Stomach (tissue), 9 donors: ENCODE results near the gene GZMH. TPM values are rescaled to one million over a fixed set of nuclear protein-coding genes. Genes with fewer than 3 reads are reported as not detected.
A peak's percentile ranks its signal among the peaks of the same experiment; 100 is the strongest.

ENCODE experiments used
- DNase-seq, 2 donors: peaks; one replicate each; pipeline versions ENCODE4 v3.0.0 to v3.0.0-alpha.2; 2013 to 2019
- H3K27ac ChIP-seq, 5 donors: fragments of 200-600 bp in 4 of 5; sonication (generic) in 4 of 5; one replicate each; pipeline ENCODE4 v1.5.1; 2013 to 2019; ENCODE audit warnings: mild to moderate bottlenecking in 1 of 5, moderate library complexity in 1 of 5
- H3K27me3 ChIP-seq, 3 donors: fragments of 200-600 bp; sonication (generic); one replicate each; pipeline ENCODE4 v1.5.1; 2017 to 2019; ENCODE audit warnings: mixed run types in 1 of 3
- H3K36me3 ChIP-seq, 4 donors: fragments of 200-600 bp; sonication (generic); 1 replicate in 3 of 4; 2 replicates in 1 of 4; pipeline ENCODE4 v1.5.1; 2016 to 2019
- H3K4me1 ChIP-seq, 4 donors: fragments of 200-600 bp; sonication (generic); one replicate each; pipeline ENCODE4 v1.5.1; 2016 to 2019
- H3K4me3 ChIP-seq, 4 donors: fragments of 200-600 bp; sonication (generic) in 3 of 4; one replicate each; pipeline ENCODE4 v1.5.1; 2016 to 2019; ENCODE audit warnings: mild to moderate bottlenecking in 1 of 4
- H3K9me3 ChIP-seq, 4 donors: fragments of 200-600 bp; sonication (generic); one replicate each; pipeline ENCODE4 v1.5.1; 2016 to 2019
- EP300 ChIP-seq: sonication (generic); formaldehyde crosslinking; IDR thresholded peaks from one replicate; pipeline ENCODE4 v1.6.1; 2017; ENCODE audit warnings: antibody characterized with exemption
- POLR2A ChIP-seq, 4 donors: fragments of 450-650 bp; IDR thresholded peaks; one replicate each; pipeline ENCODE4 v1.6.1; 2016; ENCODE audit warnings: antibody characterized with exemption in 4 of 4, control low read depth in 2 of 4, mild to moderate bottlenecking in 1 of 4, moderate library complexity in 1 of 4
- POLR2AphosphoS5 ChIP-seq, 3 donors: sonication (generic); formaldehyde crosslinking; IDR thresholded peaks; one replicate each; pipeline ENCODE4 v1.6.1; 2016; ENCODE audit warnings: antibody characterized with exemption in 3 of 3
- WGBS, 5 donors: extraction: QIAGEN DNeasy Blood & Tissue Kit in 3 of 5; methylation state at CpG; one replicate each; pipeline versions ENCODE4 v1.1.5 to v1.1.7; 2013 to 2018; 5-methylcytosine and 5-hydroxymethylcytosine counted together
- intact Hi-C: fragments of 100-400 bp; cut with DNase I; formaldehyde crosslinking; loops from one replicate; pipeline ENCODE4 v1.15.1; 2023; ENCODE audit warnings: low total_unique reads
- polyA plus RNA-seq, 3 donors: library from polyadenylated mRNA; stranded (reverse); fragments of 200-250 nt; gene quantifications; one replicate each; pipeline ENCODE4 v1.2.3, GENCODE V29; 2013
- total RNA-seq, 5 donors: library from RNA; depleted of rRNA; stranded (reverse); fragments of >200 nt; gene quantifications; one replicate each; pipeline versions ENCODE4 v1.1.0 to v1.2.3, GENCODE V29; 2014 to 2016
- TF ChIP-seq, protein P1 (sequence below), 7 experiments: fragments of 450-650 bp in 4 of 7; fragments of 200-600 bp in 3 of 7; sonication (generic) in 3 of 7; IDR thresholded peaks; one replicate each; pipeline ENCODE4 v1.5.1; 2016 to 2019; ENCODE audit warnings: antibody characterized with exemption in 7 of 7, control low read depth in 2 of 7, mild to moderate bottlenecking in 1 of 7
- donor health status: healthy with polysubstance abuse.
- donor health status: Bipolar disorder and iron deficiency.
- donor health status: healthy.

GZMH gene
- total and polyA plus RNA-seq, 8 donors = 0.44 to 2.0 (median 1.8) TPM; not detected in 3

DNA sequence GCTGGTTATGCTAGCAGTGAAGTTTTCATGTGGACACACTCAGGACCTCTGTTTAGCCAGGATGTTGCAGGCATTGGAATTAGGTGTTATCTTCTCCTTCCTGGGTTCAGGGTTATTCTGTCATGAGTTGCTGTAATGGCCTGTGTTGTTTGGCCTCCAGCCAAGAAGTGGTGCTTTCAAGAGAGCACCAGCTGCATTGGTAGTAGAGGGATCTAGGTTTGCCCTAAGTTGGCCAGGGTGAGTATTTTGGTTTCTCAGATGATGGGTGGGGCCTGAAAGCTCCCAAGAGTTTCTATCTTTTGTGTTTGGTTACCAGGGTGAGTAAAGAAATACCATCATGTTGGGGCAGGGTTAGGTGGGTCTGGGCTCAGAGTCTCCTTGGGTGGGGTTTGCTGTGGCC lies 2.7 kb upstream of the GZMH start:
- H3K27me3 ChIP-seq = no peaks in the 10 kb centered on the region
- no peaks in the 10 kb centered on the region for H3K36me3 ChIP-seq
- H3K27ac ChIP-seq = no peak overlapping the region
- intact Hi-C loops = no loop called here
- H3K4me3 ChIP-seq = no peak overlapping the region
- peaks cover 0 to 4% (median 0%) of the 10 kb centered on the region in 4 donors for H3K9me3 ChIP-seq
- TF ChIP-seq EP300 (no peak), POLR2AphosphoS5 (IDR thresholded peaks at IDR 0.05) (no peak), POLR2A (IDR thresholded peaks at IDR 0.05) (no peak)
- TF ChIP-seq, protein P1, sequence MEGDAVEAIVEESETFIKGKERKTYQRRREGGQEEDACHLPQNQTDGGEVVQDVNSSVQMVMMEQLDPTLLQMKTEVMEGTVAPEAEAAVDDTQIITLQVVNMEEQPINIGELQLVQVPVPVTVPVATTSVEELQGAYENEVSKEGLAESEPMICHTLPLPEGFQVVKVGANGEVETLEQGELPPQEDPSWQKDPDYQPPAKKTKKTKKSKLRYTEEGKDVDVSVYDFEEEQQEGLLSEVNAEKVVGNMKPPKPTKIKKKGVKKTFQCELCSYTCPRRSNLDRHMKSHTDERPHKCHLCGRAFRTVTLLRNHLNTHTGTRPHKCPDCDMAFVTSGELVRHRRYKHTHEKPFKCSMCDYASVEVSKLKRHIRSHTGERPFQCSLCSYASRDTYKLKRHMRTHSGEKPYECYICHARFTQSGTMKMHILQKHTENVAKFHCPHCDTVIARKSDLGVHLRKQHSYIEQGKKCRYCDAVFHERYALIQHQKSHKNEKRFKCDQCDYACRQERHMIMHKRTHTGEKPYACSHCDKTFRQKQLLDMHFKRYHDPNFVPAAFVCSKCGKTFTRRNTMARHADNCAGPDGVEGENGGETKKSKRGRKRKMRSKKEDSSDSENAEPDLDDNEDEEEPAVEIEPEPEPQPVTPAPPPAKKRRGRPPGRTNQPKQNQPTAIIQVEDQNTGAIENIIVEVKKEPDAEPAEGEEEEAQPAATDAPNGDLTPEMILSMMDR (IDR thresholded peaks at IDR 0.05) = no peak
- DNase-seq = peak in 1 of 2 donors; percentile 30
- no peaks in the 10 kb centered on the region for H3K4me1 ChIP-seq

DNA sequence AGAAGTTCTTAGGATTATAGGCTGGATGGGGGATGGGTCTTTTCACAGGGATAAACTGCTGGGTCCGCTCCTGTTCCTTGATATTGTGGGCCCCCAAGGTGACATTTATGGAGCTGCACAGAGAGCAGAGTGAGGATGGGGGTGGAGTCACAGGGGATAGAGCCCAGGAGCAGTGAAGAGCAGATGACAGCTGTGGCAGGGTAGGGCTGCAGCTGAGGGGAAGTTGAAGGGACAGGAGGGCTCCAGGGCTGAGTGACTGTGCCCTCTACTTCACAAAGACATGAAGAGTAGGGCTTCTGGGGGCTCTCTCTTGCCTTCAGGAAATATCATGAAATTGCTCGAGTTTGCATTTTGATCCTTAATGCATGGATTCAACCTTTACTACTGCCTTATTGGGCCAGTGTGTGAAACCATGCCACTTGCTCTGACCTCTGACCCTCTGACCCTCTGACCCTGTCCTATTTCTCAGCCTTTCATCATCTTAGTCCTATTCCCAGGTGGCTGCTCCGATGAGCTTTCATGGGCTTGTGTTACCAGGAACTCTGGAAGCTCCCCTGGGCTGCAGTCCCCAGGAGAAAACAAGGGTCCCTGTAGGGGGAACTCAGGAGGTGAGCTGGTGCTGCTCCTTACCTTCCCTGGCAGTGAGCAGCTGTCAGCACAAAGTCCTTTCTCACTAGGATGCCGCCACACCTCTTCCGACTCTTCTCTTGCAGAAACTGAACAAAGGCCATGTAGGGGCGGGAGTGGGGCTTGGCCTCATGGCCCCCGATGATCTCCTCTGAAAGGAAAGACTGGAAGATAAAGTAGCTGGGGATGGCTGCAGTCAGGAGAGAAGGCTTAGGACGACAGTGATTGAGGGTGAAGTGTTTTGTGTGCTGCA lies 1.6 kb downstream of the GZMH start:
- intact Hi-C loops = no loop called here
- 72 to 83% (median 77%) methylated on average over 8 of the region's 8 CpGs for WGBS, 5 donors

DNA sequence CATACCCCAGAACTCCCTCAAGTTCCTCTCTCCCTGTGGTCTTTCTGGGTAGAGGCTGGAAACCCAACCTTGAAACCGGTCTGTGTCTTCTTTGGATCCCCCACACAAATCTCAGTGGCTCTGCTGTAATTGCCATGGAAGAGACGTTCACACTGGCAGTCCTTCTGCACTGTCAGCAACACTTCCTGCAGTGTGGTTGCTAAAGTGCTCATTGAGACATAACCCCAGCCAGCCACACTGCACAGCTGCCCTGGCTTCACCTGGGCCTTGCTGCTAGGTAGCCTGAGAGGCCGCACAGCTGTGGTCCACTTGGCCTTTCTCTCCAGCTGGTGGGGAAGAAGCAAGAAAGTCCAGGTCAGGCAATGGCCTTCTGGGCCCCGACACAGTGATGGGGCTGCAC lies 2.4 kb downstream of the GZMH start:
- DNase-seq = no peak
- peaks cover 0 to 6% (median 0%) of the 10 kb centered on the region in 4 donors for H3K4me1 ChIP-seq
- WGBS, 5 donors = 75 to 83% (median 80%) methylated on average over 3 to 4 of the region's 4 CpGs
- peak overlapping the region in 2 of 5 donors; percentile 20 to 27 for H3K27ac ChIP-seq
- intact Hi-C loops = no loop called here
- TF ChIP-seq, protein P1 (IDR thresholded peaks at IDR 0.05) = no peak
- TF ChIP-seq POLR2A (IDR thresholded peaks at IDR 0.05) = no peak
- TF ChIP-seq POLR2AphosphoS5 (IDR thresholded peaks at IDR 0.05) = no peak
- TF ChIP-seq EP300 = no peak
- H3K27me3 ChIP-seq = no peaks in the 10 kb centered on the region
- H3K36me3 ChIP-seq = no peaks in the 10 kb centered on the region
- H3K9me3 ChIP-seq = peaks cover 0 to 4% (median 0%) of the 10 kb centered on the region in 4 donors
- H3K4me3 ChIP-seq = no peak overlapping the region

More for the DNA sequence above, 1.6 kb downstream of the GZMH start:
- no peaks in the 10 kb centered on the region for H3K27me3 ChIP-seq
- peaks cover 0 to 6% (median 0%) of the 10 kb centered on the region in 4 donors for H3K4me1 ChIP-seq
- TF ChIP-seq EP300 (no peak), POLR2AphosphoS5 (IDR thresholded peaks at IDR 0.05) (no peak), POLR2A (IDR thresholded peaks at IDR 0.05) (no peak)
- TF ChIP-seq, protein P1 (IDR thresholded peaks at IDR 0.05) = no peak
- no peak for DNase-seq
- H3K4me3 ChIP-seq = no peak overlapping the region
- H3K9me3 ChIP-seq = peaks cover 0 to 4% (median 0%) of the 10 kb centered on the region in 4 donors
- H3K36me3 ChIP-seq = no peaks in the 10 kb centered on the region
- peak overlapping the region in 1 of 5 donors; percentile 27 for H3K27ac ChIP-seq

DNA sequence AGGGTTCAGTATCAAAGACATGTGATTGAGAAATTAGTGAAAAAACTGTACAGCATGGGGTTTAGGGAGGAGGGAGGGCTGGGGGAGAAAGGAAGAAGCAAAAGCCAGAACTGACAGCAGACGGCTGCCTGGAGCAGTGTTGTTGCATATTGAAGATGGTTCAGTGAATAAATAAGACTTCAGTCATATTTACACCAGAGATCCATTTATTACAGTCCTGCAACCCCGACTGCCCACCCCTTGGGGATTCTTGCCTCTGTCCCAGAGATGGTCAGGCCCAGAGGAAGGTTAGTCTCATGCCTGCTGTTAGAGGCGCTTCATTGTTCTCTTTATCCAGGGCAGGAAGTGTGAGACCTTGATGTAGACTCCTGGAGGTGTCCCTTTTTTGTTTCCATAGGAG lies 3.2 kb downstream of the GZMH start:
- no peak for DNase-seq
- H3K27me3 ChIP-seq = no peaks in the 10 kb centered on the region
- 34 to 67% (median 45%) methylated on average over 3 of the region's 3 CpGs for WGBS, 5 donors
- H3K36me3 ChIP-seq = no peaks in the 10 kb centered on the region
- H3K4me3 ChIP-seq = no peak overlapping the region
- intact Hi-C loops = no loop called here
- TF ChIP-seq EP300 = no peak
- TF ChIP-seq, protein P1 (IDR thresholded peaks at IDR 0.05) = no peak
- no peak for TF ChIP-seq POLR2A (IDR thresholded peaks at IDR 0.05)
- TF ChIP-seq POLR2AphosphoS5 (IDR thresholded peaks at IDR 0.05) = no peak
- peak overlapping the region in 1 of 5 donors; percentile 20 for H3K27ac ChIP-seq
- no peaks in the 10 kb centered on the region for H3K9me3 ChIP-seq
- H3K4me1 ChIP-seq = peaks cover 0 to 6% (median 0%) of the 10 kb centered on the region in 4 donors
